Endodermal cell (in vitro differentiated cells): Measurements from ENCODE around the gene GFRA3. TPM values are rescaled to one million over a fixed set of nuclear protein-coding genes. Genes with fewer than 3 reads are reported as not detected.
A peak's percentile ranks its signal among the peaks of the same experiment; 100 is the strongest.

Experiments used
- DNase-seq: peaks from one replicate; pipeline ENCODE4 v3.0.0-alpha.2; 2017
- H3K27ac ChIP-seq: 2 replicates; pipeline ENCODE4 v1.5.1; 2013; ENCODE audit warnings: mild to moderate bottlenecking, low read depth, low read length, moderate library complexity
- H3K27me3 ChIP-seq: 2 replicates; pipeline ENCODE4 v1.6.1; 2013; ENCODE audit warnings: mild to moderate bottlenecking, low read length, moderate library complexity; ENCODE audit not compliant: insufficient read depth, control insufficient read depth, poor library complexity, severe bottlenecking
- H3K36me3 ChIP-seq: 2 replicates; pipeline ENCODE4 v1.7.0; 2013; ENCODE audit warnings: mild to moderate bottlenecking, low read length, moderate library complexity; ENCODE audit not compliant: control insufficient read depth, insufficient read depth
- H3K4me1 ChIP-seq: one replicate; pipeline ENCODE4 v1.7.0; 2013; ENCODE audit warnings: low read length; ENCODE audit not compliant: control insufficient read depth, insufficient read depth
- H3K4me3 ChIP-seq: 2 replicates; pipeline ENCODE4 v1.5.1; 2013; ENCODE audit warnings: mild to moderate bottlenecking, low read length, moderate library complexity
- H3K9ac ChIP-seq: 2 replicates; pipeline ENCODE4 v1.6.1; 2013; ENCODE audit warnings: mild to moderate bottlenecking, low read length, moderate library complexity; ENCODE audit not compliant: poor library complexity, severe bottlenecking; ENCODE audit errors: extremely low read depth
- H3K9me3 ChIP-seq: 2 replicates; pipeline ENCODE4 v1.6.1; 2013; ENCODE audit warnings: mild to moderate bottlenecking, low read length, moderate library complexity; ENCODE audit not compliant: control insufficient read depth
- H3K27ac Mint-ChIP-seq: 2 replicates; pipeline ENCODE4 v1.8.0; 2020; ENCODE audit warnings: mixed read lengths
- H3K27me3 Mint-ChIP-seq: 2 replicates; pipeline ENCODE4 v1.8.0; 2021; ENCODE audit warnings: mild to moderate bottlenecking, mixed read lengths; ENCODE audit not compliant: insufficient read depth
- H3K36me3 Mint-ChIP-seq: 2 replicates; pipeline ENCODE4 v1.8.0; 2020; ENCODE audit warnings: low read depth, mixed read lengths
- H3K4me1 Mint-ChIP-seq: 2 replicates; pipeline ENCODE4 v1.8.0; 2020; ENCODE audit warnings: mixed read lengths
- H3K4me3 Mint-ChIP-seq: 2 replicates; pipeline ENCODE4 v1.8.0; 2020; ENCODE audit warnings: mild to moderate bottlenecking, moderate library complexity, mixed read lengths
- H3K9me3 Mint-ChIP-seq: 2 replicates; pipeline ENCODE4 v1.8.0; 2020; ENCODE audit warnings: mild to moderate bottlenecking, mixed read lengths
- WGBS, 2 experiments: methylation state at CpG; one replicate each; pipeline versions ENCODE4 v1.1.5 to v1.1.7; 2013; ENCODE audit warnings: missing lambda C conversion rate in 2 of 2, mixed read lengths in 1 of 2; ENCODE audit not compliant: insufficient coverage in 1 of 2, insufficient read length in 1 of 2; 5-methylcytosine and 5-hydroxymethylcytosine counted together
- total RNA-seq, 2 donors: library from RNA; stranded (reverse); fragmentation: NEBNext Ultra II Directional in 1 of 2; extraction: Animal tissue kit (Norgen Biotek cat#: 25700) in 1 of 2; gene quantifications; 2 replicates in 1 of 2; 3 replicates in 1 of 2; pipeline ENCODE4 v1.2.1, GENCODE V29; 2021
- TF ChIP-seq, protein P1 (sequence below): fragments of 200-600 bp; sonication (generic); conservative IDR thresholded peaks from 2 replicates; pipeline ENCODE4 v1.5.0; 2021; ENCODE audit warnings: antibody characterized with exemption, mild to moderate bottlenecking

The GFRA3 gene
- total RNA-seq, 2 donors from 2014 or later, result 0.13 TPM; not detected in 1

DNA sequence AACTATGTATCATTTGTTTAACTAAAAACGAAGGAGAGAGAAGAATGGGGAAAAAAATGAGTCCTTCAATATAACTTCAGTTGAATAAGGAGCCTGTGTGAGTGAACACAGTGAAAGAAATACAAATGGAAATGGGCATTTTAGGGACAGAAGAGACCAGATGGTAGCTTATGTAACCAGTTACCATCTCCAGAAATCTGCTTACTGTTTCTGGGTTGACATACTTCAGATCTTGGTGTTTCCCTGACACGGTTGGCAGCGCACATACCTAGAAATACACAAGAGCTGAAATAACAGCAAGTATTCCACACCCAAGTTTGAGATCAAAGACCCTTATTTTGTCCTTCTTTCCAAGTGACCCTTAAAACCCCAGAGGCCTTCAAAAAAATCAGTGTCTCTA, 14.9 kb upstream of the GFRA3 start:
- Mint-ChIP-seq H3K36me3 (peaks cover 15% of the 10 kb centered on the region), H3K27me3 (no peaks in the 10 kb centered on the region), H3K4me3 (no peak overlapping the region), H3K9me3 (no peaks in the 10 kb centered on the region), H3K27ac (no peak overlapping the region), H3K4me1 (no peaks in the 10 kb centered on the region)
- Histone ChIP-seq H3K27me3 (no peaks in the 10 kb centered on the region), H3K9ac (no peak overlapping the region), H3K36me3 (peaks cover 27% of the 10 kb centered on the region), H3K4me1 (no peaks in the 10 kb centered on the region), H3K4me3 (no peak overlapping the region), H3K9me3 (no peaks in the 10 kb centered on the region), H3K27ac (no peak overlapping the region)
- DNase-seq, result no peak
- 93% methylated on average over 3 of the region's 3 CpGs for WGBS, 2 experiments
- TF ChIP-seq, protein P1, sequence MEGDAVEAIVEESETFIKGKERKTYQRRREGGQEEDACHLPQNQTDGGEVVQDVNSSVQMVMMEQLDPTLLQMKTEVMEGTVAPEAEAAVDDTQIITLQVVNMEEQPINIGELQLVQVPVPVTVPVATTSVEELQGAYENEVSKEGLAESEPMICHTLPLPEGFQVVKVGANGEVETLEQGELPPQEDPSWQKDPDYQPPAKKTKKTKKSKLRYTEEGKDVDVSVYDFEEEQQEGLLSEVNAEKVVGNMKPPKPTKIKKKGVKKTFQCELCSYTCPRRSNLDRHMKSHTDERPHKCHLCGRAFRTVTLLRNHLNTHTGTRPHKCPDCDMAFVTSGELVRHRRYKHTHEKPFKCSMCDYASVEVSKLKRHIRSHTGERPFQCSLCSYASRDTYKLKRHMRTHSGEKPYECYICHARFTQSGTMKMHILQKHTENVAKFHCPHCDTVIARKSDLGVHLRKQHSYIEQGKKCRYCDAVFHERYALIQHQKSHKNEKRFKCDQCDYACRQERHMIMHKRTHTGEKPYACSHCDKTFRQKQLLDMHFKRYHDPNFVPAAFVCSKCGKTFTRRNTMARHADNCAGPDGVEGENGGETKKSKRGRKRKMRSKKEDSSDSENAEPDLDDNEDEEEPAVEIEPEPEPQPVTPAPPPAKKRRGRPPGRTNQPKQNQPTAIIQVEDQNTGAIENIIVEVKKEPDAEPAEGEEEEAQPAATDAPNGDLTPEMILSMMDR, result no peak

DNA sequence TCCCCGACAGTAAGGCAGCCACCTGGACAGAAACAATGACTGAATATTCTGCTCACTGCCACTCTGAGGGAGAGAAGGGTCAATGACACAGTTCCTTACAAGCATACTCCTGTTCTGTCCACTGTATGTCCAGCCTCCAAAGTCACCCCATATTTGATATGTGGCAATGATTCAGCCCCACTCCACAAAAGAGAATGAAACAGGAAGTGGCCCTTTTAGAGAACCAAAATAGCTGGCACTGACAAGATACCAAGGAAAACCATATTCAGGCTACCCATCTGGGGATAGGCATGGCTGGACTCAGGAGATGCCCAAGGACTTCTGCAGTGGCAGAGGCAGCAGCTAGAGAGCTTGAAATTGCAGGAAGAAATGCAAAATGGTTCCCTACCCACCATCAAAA, 12.8 kb upstream of the GFRA3 start:
- H3K9me3 Mint-ChIP-seq, result no peaks in the 10 kb centered on the region
- no peak overlapping the region for H3K27ac ChIP-seq
- DNase-seq, result no peak
- no peak overlapping the region for H3K9ac ChIP-seq
- WGBS, 2 experiments, result 83 to 94% methylated on average over 1 of the region's 1 CpG
- H3K4me3 Mint-ChIP-seq, result no peak overlapping the region
- H3K9me3 ChIP-seq, result no peaks in the 10 kb centered on the region
- no peak overlapping the region for H3K4me3 ChIP-seq
- H3K4me1 ChIP-seq, result no peaks in the 10 kb centered on the region
- TF ChIP-seq, protein P1, result no peak
- H3K27ac Mint-ChIP-seq, result peak overlapping the region; percentile 7
- peaks cover 17% of the 10 kb centered on the region for H3K36me3 Mint-ChIP-seq
- H3K4me1 Mint-ChIP-seq, result no peaks in the 10 kb centered on the region
- no peaks in the 10 kb centered on the region for H3K27me3 ChIP-seq
- no peaks in the 10 kb centered on the region for H3K27me3 Mint-ChIP-seq
- H3K36me3 ChIP-seq, result peaks cover 30% of the 10 kb centered on the region

DNA sequence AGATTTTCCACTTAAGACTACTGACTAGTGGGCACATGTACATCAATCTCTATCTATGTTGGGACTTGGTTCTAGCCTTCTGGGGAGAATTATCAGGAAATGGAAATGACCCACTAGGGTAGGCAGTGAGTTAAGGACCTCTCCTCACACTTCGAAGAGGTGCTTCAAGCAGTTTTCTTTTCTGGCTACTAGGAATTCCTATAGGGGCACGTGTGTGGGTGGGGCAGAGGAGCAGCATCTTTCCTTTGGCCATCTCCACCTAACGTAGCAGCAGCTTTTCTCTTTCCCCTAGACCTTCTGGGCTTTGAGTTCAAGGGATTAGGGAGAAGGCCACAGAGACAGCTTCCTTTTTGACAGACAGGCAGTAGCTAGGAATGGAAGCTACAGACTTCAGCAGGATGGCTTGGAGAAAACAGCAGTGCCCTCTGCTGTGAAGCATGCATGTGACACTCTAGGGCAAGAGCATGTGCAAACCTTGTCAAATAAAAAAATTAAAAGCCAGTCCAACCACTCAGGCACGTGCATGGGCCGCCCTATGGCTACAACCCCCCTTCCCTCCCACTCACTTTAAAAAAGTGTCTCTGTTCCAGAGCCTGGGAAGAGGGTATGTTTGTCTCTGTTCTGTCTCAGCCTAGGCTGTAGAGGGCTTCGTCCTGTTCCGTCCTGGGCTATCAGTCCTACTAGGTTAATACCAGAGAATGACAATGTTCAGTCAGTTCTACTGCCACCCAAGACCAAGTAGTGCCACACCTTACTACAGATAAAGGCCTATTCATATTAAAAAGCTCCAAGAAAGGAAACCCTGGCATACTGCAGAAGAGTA, 8.7 kb upstream of the GFRA3 start:
- no peaks in the 10 kb centered on the region for H3K27me3 Mint-ChIP-seq
- 88 to 90% methylated on average over 3 to 7 of the region's 7 CpGs for WGBS, 2 experiments
- Histone ChIP-seq H3K9ac (no peak overlapping the region), H3K4me1 (no peaks in the 10 kb centered on the region), H3K27me3 (no peaks in the 10 kb centered on the region), H3K9me3 (no peaks in the 10 kb centered on the region), H3K4me3 (no peak overlapping the region), H3K36me3 (peaks cover 22% of the 10 kb centered on the region), H3K27ac (peak overlapping the region; percentile 32)
- H3K4me3 Mint-ChIP-seq, result no peak overlapping the region
- H3K9me3 Mint-ChIP-seq, result no peaks in the 10 kb centered on the region
- TF ChIP-seq, protein P1, result peak; percentile 85
- H3K36me3 Mint-ChIP-seq, result peaks cover 5% of the 10 kb centered on the region
- H3K27ac Mint-ChIP-seq, result no peak overlapping the region
- peak; percentile 80 for DNase-seq
- no peaks in the 10 kb centered on the region for H3K4me1 Mint-ChIP-seq
